Stimulated activated CD4-positive, alpha-beta T cell treated with anti-CD3 and anti-CD28 coated beads, Interleukin-4, amount 100 ng/mL, for 4 hours (primary cell): ENCODE measurements around the gene GSTA1.
"Not testable (repeated sequence)": the region's sequence is repeated elsewhere in the genome, so short reads cannot be mapped to it uniquely, and the experiment has no call there.

Experiments used
- DNase-seq, 2 experiments: peaks; one replicate each; pipeline ENCODE4 v3.0.0-alpha.2; 2020

The GSTA1 gene

DNA sequence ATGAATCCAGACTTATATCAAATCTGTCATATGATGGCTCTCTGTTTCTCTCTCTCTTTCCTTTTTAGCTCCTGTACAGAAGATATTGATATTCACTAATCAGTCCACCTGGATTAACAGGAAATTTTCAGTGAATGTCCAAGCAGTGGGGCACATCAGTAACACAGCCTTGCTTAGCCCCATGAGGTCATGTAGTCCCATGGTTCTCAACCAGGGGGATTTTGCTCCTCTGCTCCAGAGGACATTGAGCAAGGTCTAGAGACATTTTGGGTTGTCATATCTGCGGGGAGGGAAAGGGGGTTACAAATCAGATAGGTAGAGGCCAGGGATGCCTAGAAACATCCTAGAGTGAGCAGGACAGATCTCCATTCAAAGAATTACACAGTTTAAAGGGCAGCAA is 810 bp downstream of the GSTA1 start:
- DNase-seq: no peak

DNA sequence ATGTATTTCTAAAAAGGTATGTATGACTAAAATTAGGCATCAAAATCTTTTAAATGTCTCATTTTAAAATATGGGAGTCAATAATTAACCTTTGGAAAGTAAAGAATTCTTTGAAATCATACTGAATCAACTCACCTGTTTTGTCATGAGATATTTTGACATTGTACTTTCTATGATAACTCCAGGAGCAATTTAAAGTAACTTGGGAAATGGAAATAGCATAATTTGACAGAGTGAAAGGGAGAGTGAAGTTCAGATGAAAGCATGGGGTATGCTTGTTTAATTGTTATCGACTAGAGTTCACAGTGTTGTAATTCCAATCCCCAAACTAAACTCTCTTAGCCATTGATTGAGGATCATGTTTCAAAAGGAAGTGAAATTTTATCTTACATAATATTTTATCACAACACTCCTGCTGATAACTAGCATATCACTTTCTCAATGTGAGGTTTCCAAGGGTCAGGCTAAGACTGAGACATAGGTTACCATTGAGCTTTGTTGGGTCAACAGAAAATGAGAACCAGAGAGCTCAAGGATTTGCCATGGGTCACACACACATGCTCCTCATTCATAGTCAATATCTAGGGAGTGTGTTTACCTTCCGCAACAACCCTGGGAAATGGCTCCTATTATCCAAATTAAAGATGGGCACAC is 2.3 kb downstream of the GSTA1 start:
- no peak for DNase-seq

DNA sequence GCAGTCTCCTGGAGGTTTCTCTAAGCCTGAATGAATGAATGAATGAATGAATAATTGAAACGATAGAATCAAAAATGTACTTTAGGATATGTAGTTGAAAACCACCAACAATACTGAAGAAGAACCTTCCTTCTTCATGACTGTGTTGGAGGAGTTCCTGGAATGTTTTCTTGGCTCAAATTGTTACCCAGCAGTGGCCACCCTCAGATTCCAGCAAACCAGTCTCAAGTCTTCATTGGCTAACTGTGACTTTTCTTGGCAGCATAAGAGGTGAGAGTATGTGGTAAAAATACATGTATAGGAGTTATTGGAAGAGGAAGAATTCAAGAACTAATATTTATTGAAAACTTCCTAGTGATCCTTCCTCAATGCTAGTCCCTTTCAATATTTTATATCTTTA is 4.3 kb downstream of the GSTA1 start:
- not testable (repeated sequence) for DNase-seq

DNA sequence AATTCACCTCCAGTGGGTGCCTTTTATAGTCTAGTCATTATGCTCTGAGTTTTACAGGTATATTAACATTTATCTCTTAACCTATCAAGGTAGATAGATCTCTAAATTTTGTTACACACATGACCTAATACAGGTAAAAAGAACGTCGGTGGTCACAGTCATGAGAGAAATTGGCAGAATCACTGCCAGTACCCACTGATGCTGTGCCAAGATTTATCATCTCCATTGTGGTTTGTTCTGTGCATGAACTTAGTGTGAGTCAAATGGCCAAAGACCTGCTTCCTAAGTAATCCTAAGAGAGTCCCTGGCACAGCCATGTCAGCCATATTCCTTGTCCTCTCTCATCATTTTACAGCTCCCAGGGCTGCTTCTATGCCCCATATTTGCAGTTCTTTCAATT is 9.2 kb downstream of the GSTA1 start:
- DNase-seq: not testable (repeated sequence)

DNA sequence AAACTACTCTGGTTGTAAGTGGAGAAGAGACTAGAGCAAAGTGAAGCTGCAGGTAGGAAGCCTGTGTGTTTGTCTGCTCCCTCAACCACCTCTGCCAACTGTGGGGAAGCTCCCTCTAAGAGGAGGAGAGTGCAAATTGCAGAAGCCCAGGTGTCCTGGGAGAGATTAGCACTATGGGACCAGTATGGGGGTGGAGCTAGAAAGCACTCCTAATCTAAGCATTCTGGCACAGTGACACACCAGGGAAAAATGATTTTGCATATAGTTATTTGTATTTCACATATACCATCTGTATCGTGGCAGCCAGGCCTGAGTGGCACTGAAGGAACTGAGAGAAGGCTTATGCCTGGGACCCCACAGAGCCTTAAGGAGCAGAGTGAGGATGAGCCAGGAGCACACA is 12.8 kb downstream of the GSTA1 start:
- DNase-seq: no peak

DNA sequence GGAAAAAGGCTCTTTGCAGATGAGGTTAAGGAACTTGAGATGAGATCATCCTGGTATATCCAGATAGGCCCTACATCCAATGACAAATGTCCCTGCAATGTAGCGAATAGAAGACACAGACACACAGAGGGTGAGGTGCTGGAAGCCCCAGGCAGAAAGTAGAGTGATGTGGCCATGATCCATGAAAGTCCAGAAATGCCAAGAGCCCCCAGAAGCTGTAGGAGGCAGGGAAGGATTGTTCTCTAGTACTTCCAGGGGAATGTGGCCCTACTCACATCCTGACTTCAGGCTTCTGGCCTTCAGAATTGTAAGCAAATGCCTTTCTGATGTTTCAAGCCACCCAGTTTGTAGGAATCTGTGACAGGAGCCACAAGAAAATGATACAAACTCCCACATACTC is 14.0 kb downstream of the GSTA1 start:
- not testable (repeated sequence) for DNase-seq

DNA sequence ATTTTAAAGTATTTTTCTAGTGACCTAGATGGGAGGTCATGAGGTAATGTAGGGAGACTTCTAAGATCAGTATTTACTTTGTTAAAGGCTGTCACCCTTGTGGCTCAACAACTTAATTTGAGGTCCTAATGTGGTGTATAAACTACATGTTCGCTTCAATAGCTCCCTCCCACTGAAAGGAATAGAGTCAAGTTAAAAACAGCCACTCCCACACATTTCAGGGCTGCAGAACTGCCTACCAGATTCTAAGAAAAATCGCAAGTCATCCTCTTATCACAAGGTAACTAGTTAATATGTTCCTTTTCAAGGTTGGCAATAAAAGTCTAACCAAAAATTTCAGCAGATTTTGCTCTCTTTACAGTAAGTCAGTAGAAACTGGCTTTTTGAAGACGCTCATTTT is 15.1 kb downstream of the GSTA1 start:
- no peak for DNase-seq

DNA sequence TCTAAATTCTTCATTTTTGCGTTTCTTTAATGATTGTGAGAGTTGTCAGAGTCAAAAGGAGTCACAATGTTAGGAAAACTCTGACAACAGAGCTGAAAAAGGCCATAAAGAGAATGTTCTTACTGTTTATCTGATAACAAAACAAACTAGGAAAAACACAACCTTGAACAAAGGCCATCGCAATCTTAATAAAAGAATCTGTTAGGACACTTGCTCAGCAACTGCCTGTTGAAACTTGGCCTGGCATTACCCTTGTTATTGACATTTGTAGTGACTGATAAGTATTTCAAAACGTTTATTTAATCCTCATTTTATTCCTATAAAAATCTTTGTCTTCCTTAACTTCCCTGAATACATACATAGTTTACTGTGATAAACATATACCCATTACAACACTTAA is 15.7 kb downstream of the GSTA1 start:
- no peak for DNase-seq

DNA sequence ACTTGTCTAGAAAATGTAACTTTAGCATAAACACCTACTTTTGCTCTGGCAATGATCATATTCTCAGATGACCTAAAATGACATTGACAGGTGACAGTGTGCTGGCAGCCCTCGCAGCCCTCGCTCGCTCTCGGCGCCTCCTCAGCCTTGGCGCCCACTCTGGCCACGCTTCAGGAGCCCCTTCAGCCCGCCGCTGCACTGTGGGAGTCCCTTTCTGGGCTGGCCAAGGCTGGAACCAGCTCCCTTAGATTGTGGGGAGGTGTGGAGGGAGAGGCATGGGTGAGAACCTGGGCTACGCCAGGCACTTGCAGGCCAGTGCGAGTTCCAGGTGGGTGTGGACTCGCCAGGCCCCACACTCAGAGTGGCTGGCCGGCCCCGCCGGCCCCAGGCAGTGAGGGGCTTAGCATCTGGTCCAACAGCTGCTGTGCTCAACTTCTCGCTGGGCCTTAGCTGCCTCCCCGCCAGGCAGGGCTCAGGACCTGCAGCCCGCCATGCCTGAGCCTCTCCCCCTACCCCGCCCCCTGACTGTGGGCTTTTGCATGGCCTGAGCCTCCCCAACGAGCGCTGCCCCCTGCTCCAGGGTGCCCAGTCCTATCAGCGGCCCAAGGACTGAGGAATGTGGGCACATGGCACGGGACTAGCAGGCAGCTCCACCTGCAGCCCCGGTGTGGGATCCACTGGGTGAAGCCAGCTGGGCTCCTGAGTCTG is 17.2 kb downstream of the GSTA1 start:
- no peak for DNase-seq

DNA sequence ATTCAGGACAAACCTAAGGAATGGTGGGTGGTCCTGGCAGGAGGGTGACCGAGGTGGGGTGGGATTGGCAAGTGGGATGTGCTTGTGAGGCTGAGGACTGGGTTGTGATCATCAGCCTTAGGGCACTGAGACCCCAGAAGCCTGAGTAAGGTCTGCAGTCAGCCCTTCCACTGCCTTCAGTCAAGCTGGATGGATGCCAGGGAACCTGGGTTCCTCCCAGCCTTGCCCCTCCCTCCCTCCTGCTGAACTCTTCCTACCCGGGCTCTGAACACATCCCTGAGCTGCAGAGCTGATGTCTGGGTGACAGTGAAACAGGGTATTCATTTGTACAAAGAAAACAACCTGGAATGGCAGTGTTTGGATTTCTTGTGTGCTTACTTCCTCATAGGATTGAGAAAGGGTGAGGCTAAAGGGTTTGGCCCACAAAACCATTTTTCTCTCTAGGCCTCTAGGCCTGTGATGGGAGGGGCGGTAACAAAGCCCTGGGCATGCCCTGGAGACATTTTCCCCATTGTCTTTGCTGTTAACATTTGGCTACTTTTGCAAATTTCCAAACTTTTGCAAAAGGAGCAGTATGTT is 20.8 kb downstream of the GSTA1 start:
- DNase-seq: not testable (repeated sequence)

DNA sequence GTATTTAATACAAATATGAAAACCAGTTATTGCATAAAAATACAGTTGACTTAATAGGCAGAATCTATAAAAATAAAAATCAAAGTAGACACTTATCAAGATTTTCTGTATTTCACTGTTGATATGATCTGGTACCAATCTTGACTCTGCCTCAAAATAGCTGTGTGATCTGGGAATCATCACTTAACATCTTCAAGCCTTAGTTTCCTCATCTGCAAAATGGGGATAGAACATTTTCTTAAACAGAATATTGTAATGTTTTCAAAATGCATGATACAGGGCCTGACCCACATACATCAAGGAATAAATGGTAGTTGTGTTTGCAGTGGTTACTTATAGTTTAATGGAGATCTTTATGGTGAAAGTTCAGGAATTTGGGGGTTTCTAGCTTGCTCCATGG is 21.4 kb downstream of the GSTA1 start:
- DNase-seq: not testable (repeated sequence)

DNA sequence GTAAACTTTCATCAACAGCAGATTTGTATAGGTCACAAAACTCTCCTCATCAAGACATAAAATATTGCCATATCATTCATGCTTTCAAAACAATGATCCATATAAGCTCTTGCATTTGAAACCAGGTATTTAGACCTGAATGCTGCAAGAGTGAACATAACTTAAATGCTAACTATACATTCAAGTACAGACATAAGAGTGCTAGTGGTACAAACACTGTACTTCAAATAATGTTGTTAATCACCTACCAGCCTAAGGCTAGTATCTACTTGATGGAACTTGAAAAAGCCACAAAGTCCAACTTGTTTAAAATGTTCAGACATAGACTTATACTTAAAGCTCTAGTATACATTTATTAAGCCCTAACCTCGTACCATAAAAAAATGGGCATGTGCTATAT is 24.4 kb downstream of the GSTA1 start:
- no peak for DNase-seq

DNA sequence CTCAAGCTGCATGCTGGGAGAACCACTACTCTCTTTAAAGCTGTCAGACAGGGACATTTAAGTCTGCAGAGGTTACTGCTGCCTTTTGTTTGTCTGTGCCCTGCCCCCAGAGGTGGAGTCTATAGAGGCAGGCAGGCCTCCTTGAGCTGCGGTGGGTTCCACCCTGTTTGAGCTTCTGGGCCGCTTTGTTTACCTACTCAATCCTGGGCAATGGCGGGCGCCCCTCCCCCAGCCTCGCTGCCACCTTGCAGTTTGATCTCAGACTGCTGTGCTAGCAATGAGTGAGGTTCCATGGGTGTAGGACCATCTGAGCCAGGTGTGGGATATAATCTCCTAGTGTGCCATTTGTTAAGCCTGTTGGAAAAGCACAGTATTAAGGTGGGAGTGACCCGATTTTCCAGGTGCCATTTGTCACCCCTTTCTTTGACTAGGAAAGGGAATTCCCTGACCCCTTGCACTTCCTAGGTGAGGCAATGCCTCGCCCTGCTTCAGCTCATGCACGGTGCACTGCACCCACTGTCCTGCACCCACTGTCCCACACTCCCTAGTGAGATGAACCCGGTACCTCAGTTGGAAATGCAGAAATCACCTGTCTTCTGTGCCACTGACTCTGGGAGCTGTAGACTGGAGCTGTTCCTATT is 26.8 kb downstream of the GSTA1 start:
- DNase-seq: not testable (repeated sequence)

DNA sequence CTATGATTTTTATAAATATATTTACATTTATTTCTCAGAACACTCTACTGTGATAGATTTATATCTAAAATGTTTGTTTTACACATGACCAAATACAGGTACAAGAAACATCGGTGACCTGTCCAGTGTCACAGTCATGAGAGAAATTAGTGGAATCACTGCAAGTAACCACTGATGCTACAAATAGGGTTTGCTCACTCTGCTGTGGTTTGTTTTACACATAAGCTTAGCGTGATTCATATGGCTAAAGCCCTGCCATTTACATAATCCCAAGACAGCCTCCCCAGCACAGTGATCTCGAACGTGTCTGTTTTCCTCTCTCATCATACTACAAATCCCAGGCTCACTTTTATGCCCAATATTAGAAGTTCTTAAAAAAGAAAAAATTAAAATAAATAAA is 34.2 kb downstream of the GSTA1 start:
- not testable (repeated sequence) for DNase-seq

DNA sequence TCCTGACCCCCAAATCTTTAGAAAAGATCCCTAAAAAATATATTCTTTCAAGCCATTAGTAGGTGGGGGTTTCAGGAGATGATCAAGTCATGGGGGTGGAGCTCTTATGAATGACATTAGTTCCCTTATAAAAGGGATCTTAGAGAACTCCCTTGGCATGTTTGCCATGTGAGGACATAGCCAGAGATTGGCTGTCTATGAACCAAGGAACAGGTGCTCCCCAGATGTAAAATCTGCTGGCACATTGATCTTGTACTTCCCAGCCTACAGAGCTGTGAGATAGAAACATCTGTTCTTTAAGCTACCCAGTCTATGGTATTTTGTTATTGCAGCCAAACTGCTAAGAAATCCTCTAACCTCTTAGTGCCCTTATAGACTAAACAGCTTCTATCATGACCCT is 36.0 kb downstream of the GSTA1 start:
- not testable (repeated sequence) for DNase-seq

DNA sequence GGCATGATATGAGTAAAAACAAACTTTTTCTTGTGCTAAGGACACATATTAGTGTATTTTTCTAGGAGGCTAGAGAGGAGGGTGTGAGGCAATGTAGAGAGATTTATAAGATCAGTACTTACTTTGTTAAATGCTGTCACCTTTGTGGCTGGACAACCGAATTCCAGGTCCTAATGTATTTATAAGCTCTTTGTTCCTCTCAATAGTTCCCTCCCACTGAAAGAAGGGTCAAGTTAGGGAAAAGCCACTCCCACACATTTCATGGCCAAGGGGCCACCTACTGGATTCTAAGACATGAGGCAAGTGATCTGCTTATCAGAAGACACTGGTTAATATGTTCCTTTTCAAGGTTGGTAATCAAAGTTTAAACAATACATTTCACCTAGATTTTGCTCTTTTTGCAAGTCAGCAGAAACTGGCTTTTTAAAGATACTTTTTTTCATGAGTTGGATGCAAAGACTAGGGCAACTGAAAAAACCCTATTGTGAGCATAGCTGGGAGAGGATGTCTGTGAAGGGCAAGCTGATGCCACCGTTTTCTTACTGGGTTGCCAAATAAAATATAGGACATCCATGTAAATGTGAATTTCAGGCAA is 40.2 kb downstream of the GSTA1 start, which contains the start of gene GSTA2:
GSTA2 (minus strand) TSS at position 154 of the 595 bp plus-strand sequence. CDS start 5,528 bp downstream, outside the sequence.
- DNase-seq: not testable (repeated sequence)

DNA sequence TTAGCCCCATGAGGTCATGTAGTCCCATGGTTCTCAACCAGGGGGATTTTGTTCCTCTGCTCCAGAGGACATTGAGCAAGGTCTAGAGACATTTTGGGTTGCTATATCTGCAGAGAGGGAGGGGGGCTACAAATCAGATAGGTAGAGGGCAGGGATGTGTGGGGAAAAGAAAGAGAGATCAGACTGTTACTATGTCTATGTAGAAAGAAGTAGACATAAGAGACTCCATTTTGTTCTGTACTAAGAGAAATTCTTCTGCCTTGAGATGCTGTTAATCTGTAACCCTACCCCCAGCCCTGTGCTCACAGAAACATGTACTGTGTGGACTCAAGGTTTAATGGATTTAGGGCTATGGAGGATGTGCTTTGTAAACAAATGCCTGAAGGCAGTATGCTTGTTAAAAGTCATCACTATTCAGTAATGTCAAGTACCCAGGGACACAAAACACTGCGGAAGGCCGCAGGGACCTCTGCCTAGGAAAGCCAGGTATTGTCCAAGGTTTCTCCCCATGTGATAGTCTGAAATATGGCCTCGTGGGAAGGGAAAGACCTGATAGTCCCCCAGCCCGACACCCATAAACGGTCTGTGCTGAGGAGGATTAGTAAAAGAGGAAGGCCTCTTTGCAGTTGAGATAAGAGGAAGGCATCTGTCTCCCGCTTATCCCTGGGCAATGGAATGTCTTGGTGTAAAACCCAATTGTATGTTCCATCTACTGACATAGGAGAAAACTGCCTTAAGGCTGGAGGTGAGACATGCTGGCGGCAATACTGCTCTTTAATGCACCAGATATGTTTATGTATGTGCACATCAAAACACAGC is 41.7 kb downstream of the GSTA1 start:
- DNase-seq: not testable (repeated sequence)

DNA sequence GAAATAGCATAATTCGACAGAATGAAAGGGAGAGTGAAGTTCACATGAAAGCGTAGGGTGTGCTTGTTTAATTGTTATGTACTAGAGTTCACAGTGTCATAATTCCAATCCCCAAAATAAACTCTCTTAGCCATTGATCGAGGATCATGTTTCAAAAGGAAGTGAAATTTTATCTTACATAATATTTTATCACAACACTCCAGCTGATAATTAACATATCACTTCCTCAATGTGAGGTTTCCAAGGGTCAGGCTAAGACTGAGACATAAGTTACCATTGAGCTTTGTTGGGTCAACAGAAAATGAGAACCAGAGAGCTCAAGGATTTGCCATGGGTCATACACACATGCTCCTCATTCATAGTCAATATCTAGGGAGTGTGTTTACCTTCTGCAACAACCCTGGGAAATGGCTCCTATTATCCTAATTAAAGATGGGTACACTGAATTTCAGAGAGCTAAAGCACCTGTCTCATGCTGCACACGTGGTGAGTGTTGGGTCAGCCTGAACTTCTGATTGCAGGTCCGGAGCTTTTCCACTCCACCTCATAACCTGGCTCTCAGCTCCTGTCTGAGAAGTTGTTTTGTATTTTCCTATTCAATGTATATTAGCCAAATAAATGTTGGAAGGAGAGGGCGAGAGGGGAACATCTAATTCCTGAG is 43.4 kb downstream of the GSTA1 start:
- no peak for DNase-seq

DNA sequence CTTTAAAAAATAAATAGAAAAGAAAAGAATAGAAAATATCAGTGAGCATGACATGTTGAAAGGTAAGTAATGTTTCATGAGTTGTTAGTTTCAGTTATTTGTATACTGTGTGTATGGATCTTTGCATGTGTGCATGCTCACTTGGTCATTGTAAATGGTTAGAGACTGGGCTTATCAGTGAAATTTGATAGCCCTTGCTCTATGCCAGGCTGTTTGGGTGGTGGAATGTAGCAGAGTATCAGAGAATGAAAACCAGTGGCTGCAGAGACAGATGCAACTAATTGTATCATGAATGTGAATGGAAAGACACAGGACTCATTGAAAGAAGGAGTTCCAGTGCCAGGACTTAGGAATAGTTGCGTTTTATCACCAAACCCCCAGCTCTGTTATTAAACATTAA is 44.5 kb downstream of the GSTA1 start:
- DNase-seq: no peak

DNA sequence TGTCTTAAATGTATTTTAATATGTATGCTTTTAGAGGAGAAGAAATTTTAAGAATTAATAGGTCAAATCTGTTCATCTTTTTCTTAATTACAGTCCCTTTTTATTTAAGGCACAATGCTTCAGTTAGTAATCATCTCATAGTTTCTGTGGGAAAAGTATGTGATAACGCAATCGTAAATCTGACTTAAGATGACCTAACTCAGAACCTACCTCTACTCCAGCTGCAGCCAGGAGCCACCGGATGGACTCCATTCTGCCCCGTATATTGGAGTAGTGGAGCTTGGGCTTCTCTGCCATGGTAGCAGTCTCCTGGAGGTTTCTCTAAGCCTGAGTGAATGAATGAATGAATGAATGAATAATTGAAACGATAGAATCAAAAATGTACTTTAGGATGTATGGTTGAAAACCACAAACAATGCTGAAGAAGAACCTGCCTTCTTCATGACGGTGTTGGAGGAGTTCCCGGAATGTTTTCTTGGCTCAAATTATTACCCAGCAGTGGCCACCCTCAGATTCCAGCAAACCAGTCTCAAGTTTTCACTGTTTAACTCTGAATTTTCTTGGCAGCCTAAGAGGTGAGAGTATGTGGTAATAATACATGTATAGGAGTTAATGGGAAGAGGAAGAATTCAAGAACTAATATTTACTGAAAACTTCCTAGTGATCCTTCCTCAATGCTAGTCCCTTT is 45.8 kb downstream of the GSTA1 start:
- DNase-seq: not testable (repeated sequence)

DNA sequence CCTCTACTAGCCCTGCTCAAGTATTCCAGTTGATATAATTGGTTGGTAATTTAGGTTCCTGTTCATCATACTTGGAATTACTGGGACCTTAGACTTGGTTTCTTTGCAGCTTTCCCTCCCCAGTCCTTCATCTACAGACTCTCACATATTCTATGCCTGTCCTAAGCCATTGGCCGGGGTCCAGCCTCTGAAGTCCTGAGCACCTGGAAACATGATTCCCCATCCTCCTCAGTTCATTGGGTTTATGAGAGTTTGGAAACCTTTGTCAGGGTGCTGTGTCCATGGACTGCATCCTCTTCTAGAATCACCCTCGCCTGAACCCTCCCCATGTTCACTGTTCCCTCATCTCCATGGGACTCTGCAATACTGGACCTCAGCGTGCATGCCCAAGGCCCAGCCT is 49.2 kb downstream of the GSTA1 start:
- DNase-seq: no peak
